Stimulated activated naive B cell treated with anti-CD40 and anti-IgM and Interleukin-4, amounts not matched to agents 10 μg/mL and 1 μg/mL and 100 μg/mL, for 72 hours (primary cell): Measurements from ENCODE around the gene KIRREL3.

Experiments
- ATAC-seq, 2 donors: fragments of 150-1000 bp; cut with Tn5 transposase; replicated peaks; 2 replicates each; pipeline ENCODE4 v1.10.0; 2021; ENCODE audit warnings: moderate library complexity in 1 of 2
- DNase-seq: peaks from one replicate; pipeline ENCODE4 v3.0.0; 2021
- H3K27ac Mint-ChIP-seq: one replicate; pipeline ENCODE4 v1.8.0; 2022; ENCODE audit warnings: mild to moderate bottlenecking, mixed read lengths
- H3K27me3 Mint-ChIP-seq, 2 donors: one replicate each; pipeline ENCODE4 v1.8.0; 2022; ENCODE audit warnings: mixed read lengths in 2 of 2
- H3K36me3 Mint-ChIP-seq, 2 donors: one replicate each; pipeline ENCODE4 v1.8.0; 2022; ENCODE audit warnings: mixed read lengths in 2 of 2, mild to moderate bottlenecking in 1 of 2
- H3K4me1 Mint-ChIP-seq, 2 donors: one replicate each; pipeline ENCODE4 v1.8.0; 2022; ENCODE audit warnings: mixed read lengths in 2 of 2, mild to moderate bottlenecking in 1 of 2
- H3K4me3 Mint-ChIP-seq, 2 donors: one replicate each; pipeline ENCODE4 v1.8.0; 2022; ENCODE audit warnings: mild to moderate bottlenecking in 2 of 2, mixed read lengths in 2 of 2, moderate library complexity in 1 of 2
- H3K9me3 Mint-ChIP-seq, 2 donors: one replicate each; pipeline ENCODE4 v1.8.0; 2022; ENCODE audit warnings: mixed read lengths in 2 of 2, mild to moderate bottlenecking in 1 of 2

The KIRREL3 gene

GRCh38 chr11:126523441-126524205 lies 476.9 kb downstream of the KIRREL3 start:
- Mint-ChIP-seq H3K9me3 (no peaks in the 10 kb centered on the region), H3K36me3 (peaks cover 0 to 1% of the 10 kb centered on the region in 2 donors), H3K4me3 (no peak overlapping the region), H3K27ac (no peak overlapping the region), H3K4me1 (no peaks in the 10 kb centered on the region), H3K27me3 (peaks cover 6 to 21% of the 10 kb centered on the region in 2 donors)
- no peak for DNase-seq
- ATAC-seq: no peak

- DNase-seq: no peak
- Mint-ChIP-seq H3K36me3 (no peaks in the 10 kb centered on the region), H3K4me3 (no peak overlapping the region), H3K4me1 (no peaks in the 10 kb centered on the region), H3K27me3 (peaks cover 6 to 20% of the 10 kb centered on the region in 2 donors), H3K9me3 (no peaks in the 10 kb centered on the region), H3K27ac (no peak overlapping the region)
- ATAC-seq: no peak
Observed at GRCh38 chr11:126522606-126523005, 478.0 kb downstream of the KIRREL3 start.

GRCh38 chr11:126522152-126522551 lies 478.4 kb downstream of the KIRREL3 start:
- no peaks in the 10 kb centered on the region for H3K9me3 Mint-ChIP-seq
- H3K27me3 Mint-ChIP-seq: peaks cover 6 to 20% of the 10 kb centered on the region in 2 donors
- no peaks in the 10 kb centered on the region for H3K36me3 Mint-ChIP-seq
- DNase-seq (no peak), ATAC-seq (no peak)
- H3K27ac Mint-ChIP-seq: no peak overlapping the region
- H3K4me3 Mint-ChIP-seq: no peak overlapping the region
- H3K4me1 Mint-ChIP-seq: no peaks in the 10 kb centered on the region

GRCh38 chr11:126521196-126521595 lies 479.4 kb downstream of the KIRREL3 start:
- ATAC-seq: no peak

GRCh38 chr11:126519764-126520734 lies 480.5 kb downstream of the KIRREL3 start:
- Mint-ChIP-seq H3K36me3 (no peaks in the 10 kb centered on the region), H3K4me3 (no peak overlapping the region), H3K27me3 (peaks cover 0 to 29% of the 10 kb centered on the region in 2 donors), H3K9me3 (no peaks in the 10 kb centered on the region), H3K4me1 (no peaks in the 10 kb centered on the region), H3K27ac (no peak overlapping the region)
- ATAC-seq (no peak), DNase-seq (no peak)

More at GRCh38 chr11:126521196-126521595, 479.4 kb downstream of the KIRREL3 start:
- H3K4me1 Mint-ChIP-seq: no peaks in the 10 kb centered on the region
- no peak for DNase-seq
- H3K4me3 Mint-ChIP-seq: no peak overlapping the region
- no peak overlapping the region for H3K27ac Mint-ChIP-seq
- peaks cover 0 to 23% of the 10 kb centered on the region in 2 donors for H3K27me3 Mint-ChIP-seq
- H3K9me3 Mint-ChIP-seq: no peaks in the 10 kb centered on the region
- no peaks in the 10 kb centered on the region for H3K36me3 Mint-ChIP-seq

GRCh38 chr11:126518972-126519690 lies 481.4 kb downstream of the KIRREL3 start:
- Mint-ChIP-seq H3K36me3 (no peaks in the 10 kb centered on the region), H3K4me3 (no peak overlapping the region), H3K27me3 (peaks cover 0 to 32% of the 10 kb centered on the region in 2 donors), H3K9me3 (no peaks in the 10 kb centered on the region), H3K27ac (no peak overlapping the region), H3K4me1 (no peaks in the 10 kb centered on the region)
- ATAC-seq: no peak
- DNase-seq: no peak

- H3K36me3 Mint-ChIP-seq: no peaks in the 10 kb centered on the region
- H3K27me3 Mint-ChIP-seq: peaks cover 0 to 26% of the 10 kb centered on the region in 2 donors
- no peaks in the 10 kb centered on the region for H3K4me1 Mint-ChIP-seq
- no peak overlapping the region for H3K27ac Mint-ChIP-seq
- H3K4me3 Mint-ChIP-seq: no peak overlapping the region
- H3K9me3 Mint-ChIP-seq: no peaks in the 10 kb centered on the region
- no peak for ATAC-seq
- DNase-seq: no peak
Observed at GRCh38 chr11:126518071-126518971, 482.2 kb downstream of the KIRREL3 start.

GRCh38 chr11:126515501-126515900 lies 485.1 kb downstream of the KIRREL3 start:
- no peak overlapping the region for H3K4me3 Mint-ChIP-seq
- no peak for DNase-seq
- no peak for ATAC-seq
- peaks cover 13 to 32% of the 10 kb centered on the region in 2 donors for H3K27me3 Mint-ChIP-seq
- H3K27ac Mint-ChIP-seq: no peak overlapping the region
- no peaks in the 10 kb centered on the region for H3K36me3 Mint-ChIP-seq
- H3K9me3 Mint-ChIP-seq: no peaks in the 10 kb centered on the region
- H3K4me1 Mint-ChIP-seq: no peaks in the 10 kb centered on the region

GRCh38 chr11:126514061-126514693 lies 486.4 kb downstream of the KIRREL3 start:
- H3K27me3 Mint-ChIP-seq: peaks cover 21 to 36% of the 10 kb centered on the region in 2 donors
- ATAC-seq (no peak), DNase-seq (no peak)
- H3K27ac Mint-ChIP-seq: no peak overlapping the region
- H3K4me3 Mint-ChIP-seq: no peak overlapping the region
- H3K4me1 Mint-ChIP-seq: no peaks in the 10 kb centered on the region
- no peaks in the 10 kb centered on the region for H3K9me3 Mint-ChIP-seq
- no peaks in the 10 kb centered on the region for H3K36me3 Mint-ChIP-seq

- ATAC-seq (no peak), DNase-seq (no peak)
- H3K4me3 Mint-ChIP-seq: no peak overlapping the region
- no peak overlapping the region for H3K27ac Mint-ChIP-seq
- no peaks in the 10 kb centered on the region for H3K4me1 Mint-ChIP-seq
- no peaks in the 10 kb centered on the region for H3K9me3 Mint-ChIP-seq
- no peaks in the 10 kb centered on the region for H3K36me3 Mint-ChIP-seq
- peaks cover 31 to 37% of the 10 kb centered on the region in 2 donors for H3K27me3 Mint-ChIP-seq
Observed at GRCh38 chr11:126512741-126513715, 487.5 kb downstream of the KIRREL3 start.

GRCh38 chr11:126512251-126512650 lies 488.3 kb downstream of the KIRREL3 start:
- DNase-seq (no peak), ATAC-seq (no peak)
- H3K27me3 Mint-ChIP-seq: peaks cover 31 to 35% of the 10 kb centered on the region in 2 donors
- no peak overlapping the region for H3K4me3 Mint-ChIP-seq
- no peaks in the 10 kb centered on the region for H3K36me3 Mint-ChIP-seq
- no peak overlapping the region for H3K27ac Mint-ChIP-seq
- peaks cover 0 to 2% of the 10 kb centered on the region in 2 donors for H3K9me3 Mint-ChIP-seq
- H3K4me1 Mint-ChIP-seq: no peaks in the 10 kb centered on the region

- H3K27me3 Mint-ChIP-seq: peaks cover 31 to 35% of the 10 kb centered on the region in 2 donors
Observed at GRCh38 chr11:126511475-126512115, 489.0 kb downstream of the KIRREL3 start.

More at GRCh38 chr11:126511475-126512115, 489.0 kb downstream of the KIRREL3 start:
- no peaks in the 10 kb centered on the region for H3K4me1 Mint-ChIP-seq
- no peak overlapping the region for H3K27ac Mint-ChIP-seq
- ATAC-seq: no peak
- no peak overlapping the region for H3K4me3 Mint-ChIP-seq
- no peaks in the 10 kb centered on the region for H3K36me3 Mint-ChIP-seq
- H3K9me3 Mint-ChIP-seq: peaks cover 3 to 6% of the 10 kb centered on the region in 2 donors
- DNase-seq: no peak
